ENCODE measurements around the gene SLAMF1.
A peak's percentile ranks its signal among the peaks of the same experiment; 100 is the strongest.
"Not testable (repeated sequence)": the region's sequence is repeated elsewhere in the genome, so short reads cannot be mapped to it uniquely, and the experiment has no call there.

Gene SLAMF1

DNA sequence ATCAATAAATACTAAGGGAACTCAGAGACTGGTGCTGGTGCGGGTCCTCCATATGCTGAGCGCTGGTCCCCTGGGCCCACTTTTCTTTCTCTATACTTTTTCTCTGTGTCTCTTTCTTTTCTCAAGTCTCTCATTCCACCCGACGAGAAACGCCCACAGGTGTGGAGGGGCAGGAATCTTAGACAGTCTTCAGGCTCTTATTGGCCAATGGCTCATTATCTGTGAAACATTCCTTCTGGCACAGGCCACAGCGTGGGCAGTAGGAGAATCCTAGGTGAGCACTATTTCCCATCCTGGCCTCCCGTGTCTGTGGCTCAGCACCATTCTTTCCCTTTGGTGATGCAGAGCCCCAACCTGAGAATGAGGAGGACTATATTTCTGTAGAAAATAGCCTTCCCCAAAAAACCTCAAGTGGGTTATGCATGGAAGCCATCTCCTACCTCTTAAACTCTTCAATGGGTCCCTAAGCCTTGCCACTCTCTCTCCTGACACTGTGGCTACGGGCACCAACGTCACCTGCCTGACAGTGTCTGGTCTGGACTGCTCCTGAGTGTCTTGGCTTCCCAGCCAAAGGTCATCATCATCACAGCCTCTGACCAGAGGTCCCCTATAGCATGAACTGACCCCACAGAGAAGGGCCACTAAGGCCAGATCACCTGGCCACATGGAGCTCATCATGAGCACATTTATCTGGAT is 6.2 kb upstream of the SLAMF1 start:
- H3K36me3 ChIP-seq (ENCODE audit: control insufficient read depth, insufficient read depth, low read length): no peaks in the 10 kb centered on the region
- H3K4me3 ChIP-seq (replicated peaks; ENCODE audit: low read depth, low read length): no peak overlapping the region
- no peak for DNase-seq (ENCODE audit: extremely low read depth, insufficient read length)
- TF ChIP-seq, protein P1, sequence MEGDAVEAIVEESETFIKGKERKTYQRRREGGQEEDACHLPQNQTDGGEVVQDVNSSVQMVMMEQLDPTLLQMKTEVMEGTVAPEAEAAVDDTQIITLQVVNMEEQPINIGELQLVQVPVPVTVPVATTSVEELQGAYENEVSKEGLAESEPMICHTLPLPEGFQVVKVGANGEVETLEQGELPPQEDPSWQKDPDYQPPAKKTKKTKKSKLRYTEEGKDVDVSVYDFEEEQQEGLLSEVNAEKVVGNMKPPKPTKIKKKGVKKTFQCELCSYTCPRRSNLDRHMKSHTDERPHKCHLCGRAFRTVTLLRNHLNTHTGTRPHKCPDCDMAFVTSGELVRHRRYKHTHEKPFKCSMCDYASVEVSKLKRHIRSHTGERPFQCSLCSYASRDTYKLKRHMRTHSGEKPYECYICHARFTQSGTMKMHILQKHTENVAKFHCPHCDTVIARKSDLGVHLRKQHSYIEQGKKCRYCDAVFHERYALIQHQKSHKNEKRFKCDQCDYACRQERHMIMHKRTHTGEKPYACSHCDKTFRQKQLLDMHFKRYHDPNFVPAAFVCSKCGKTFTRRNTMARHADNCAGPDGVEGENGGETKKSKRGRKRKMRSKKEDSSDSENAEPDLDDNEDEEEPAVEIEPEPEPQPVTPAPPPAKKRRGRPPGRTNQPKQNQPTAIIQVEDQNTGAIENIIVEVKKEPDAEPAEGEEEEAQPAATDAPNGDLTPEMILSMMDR (IDR thresholded peaks at IDR 0.05; ENCODE audit: insufficient read depth, low read length, poor library complexity, severe bottlenecking): no peak
- no peaks in the 10 kb centered on the region for H3K27me3 ChIP-seq (replicated peaks; ENCODE audit: control insufficient read depth, insufficient read depth, low read length)

DNA sequence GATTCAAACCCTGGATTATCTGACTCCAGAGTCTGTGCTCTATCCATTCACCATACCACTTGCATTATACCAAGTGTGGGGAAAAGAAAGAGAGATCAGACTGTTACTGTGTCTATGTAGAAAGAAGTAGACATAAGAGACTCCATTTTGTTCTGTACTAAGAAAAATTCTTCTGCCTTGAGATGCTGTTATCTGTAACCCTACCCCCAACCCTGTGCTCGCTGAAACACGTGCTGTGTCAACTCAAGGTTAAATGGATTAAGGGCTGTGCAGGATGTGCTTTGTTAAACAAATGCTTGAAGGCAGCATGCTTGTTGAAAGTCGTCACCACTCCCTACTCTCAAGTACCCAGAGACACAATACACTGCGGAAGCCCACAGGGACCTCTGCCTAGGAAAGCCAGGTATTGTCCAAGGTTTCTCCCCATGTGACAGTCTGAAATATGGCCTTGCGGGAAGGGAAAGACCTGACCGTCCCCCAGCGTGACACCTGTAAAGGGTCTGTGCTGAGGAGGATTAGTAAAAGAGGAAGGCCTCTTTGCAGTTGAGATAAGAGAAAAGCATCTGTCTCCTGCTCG is 5.3 kb upstream of the SLAMF1 start:
- H3K36me3 ChIP-seq (ENCODE audit: control insufficient read depth, insufficient read depth, low read length); H3K27me3 ChIP-seq (replicated peaks; ENCODE audit: control insufficient read depth, insufficient read depth, low read length); H3K4me3 ChIP-seq (replicated peaks; ENCODE audit: low read depth, low read length); DNase-seq (ENCODE audit: extremely low read depth, insufficient read length): not testable (repeated sequence)

DNA sequence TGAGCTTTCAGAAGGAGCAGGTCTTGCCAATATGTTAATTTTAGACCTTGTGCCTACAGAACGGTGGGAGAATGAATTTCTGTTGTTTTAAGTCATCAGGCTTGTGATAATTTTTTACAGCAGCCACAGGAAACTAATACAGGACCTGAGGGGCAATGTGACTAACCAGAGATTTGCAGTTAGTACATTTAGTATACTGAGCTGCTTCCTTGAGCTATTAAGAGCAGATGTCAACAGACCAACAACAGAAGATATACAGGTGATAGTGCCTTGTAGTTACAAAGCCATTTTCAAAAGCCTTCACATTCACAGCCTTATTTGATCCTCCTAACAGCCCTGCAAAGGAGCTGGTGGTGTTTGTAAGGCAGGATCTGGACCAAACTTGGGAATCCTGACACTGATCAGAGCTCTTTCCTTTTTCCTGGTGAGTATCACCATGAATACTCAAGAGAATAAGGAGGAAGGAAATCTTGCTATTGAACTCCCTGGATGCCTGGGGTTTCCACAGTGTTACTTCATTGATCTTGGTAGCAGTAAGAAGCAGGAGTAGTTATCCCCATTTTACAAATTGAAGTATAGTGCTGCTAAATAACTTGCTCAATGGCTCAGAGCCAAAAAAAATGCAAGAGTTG is 4.7 kb upstream of the SLAMF1 start:
- no peak for DNase-seq (ENCODE audit: extremely low read depth, insufficient read length)

DNA sequence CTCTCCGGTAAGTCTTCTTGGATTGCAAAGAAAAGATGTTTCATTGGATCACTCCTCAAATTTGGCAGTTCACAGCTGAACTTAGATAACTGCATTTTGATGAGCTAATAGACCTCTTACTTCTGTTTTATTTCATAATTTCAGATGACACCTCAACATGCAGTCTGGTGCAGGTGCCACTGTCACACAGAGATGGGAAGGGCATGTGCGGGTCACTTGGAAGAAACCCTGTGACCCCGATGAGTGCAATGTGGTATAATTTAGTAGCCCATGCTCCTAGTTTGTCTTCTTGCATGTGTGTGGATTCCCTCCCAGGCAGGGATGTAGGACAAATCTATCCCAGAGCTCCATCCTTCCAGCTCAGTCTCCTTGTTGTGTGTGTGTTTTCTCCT is 481 bp upstream of the SLAMF1 start:
- TF ChIP-seq, protein P1 (IDR thresholded peaks at IDR 0.05; ENCODE audit: insufficient read depth, low read length, poor library complexity, severe bottlenecking): no peak
- peak overlapping the region; percentile 82 for H3K4me3 ChIP-seq (replicated peaks; ENCODE audit: low read depth, low read length)
- DNase-seq (ENCODE audit: extremely low read depth, insufficient read length): no peak
- H3K36me3 ChIP-seq (ENCODE audit: control insufficient read depth, insufficient read depth, low read length): no peaks in the 10 kb centered on the region; the same call in 1 of the 2 replicates
- no peaks in the 10 kb centered on the region for H3K27me3 ChIP-seq (replicated peaks; ENCODE audit: control insufficient read depth, insufficient read depth, low read length)

More for the DNA sequence above, 4.7 kb upstream of the SLAMF1 start:
- H3K4me3 ChIP-seq (replicated peaks; ENCODE audit: low read depth, low read length): no peak overlapping the region
- H3K36me3 ChIP-seq (ENCODE audit: control insufficient read depth, insufficient read depth, low read length): no peaks in the 10 kb centered on the region
- H3K27me3 ChIP-seq (replicated peaks; ENCODE audit: control insufficient read depth, insufficient read depth, low read length): no peaks in the 10 kb centered on the region
- TF ChIP-seq, protein P1 (IDR thresholded peaks at IDR 0.05; ENCODE audit: insufficient read depth, low read length, poor library complexity, severe bottlenecking): no peak

DNA sequence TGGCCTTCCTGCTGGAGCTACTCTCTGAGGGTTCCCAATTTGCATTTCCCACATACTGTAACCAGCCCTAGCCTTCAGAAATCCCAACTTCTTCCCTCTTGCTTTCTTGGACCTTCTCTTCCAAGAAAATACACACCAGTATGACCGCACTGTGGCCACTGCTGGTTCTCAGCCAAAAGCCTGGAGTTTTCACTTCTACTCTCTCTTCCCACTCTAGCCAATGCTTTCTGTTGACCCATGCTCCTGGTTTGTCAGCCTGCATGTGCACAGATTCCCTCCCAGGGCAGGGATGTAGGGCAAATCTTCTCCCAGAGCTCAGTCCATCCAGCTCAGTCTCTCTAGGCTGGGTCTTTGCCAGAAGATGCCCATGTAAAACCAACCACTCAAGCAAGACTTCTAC is 664 bp downstream of the SLAMF1 start:
- no peak for DNase-seq (ENCODE audit: extremely low read depth, insufficient read length)
- peak overlapping the region; percentile 82 for H3K4me3 ChIP-seq (replicated peaks; ENCODE audit: low read depth, low read length)
- no peaks in the 10 kb centered on the region for H3K27me3 ChIP-seq (replicated peaks; ENCODE audit: control insufficient read depth, insufficient read depth, low read length)
- TF ChIP-seq, protein P1 (IDR thresholded peaks at IDR 0.05; ENCODE audit: insufficient read depth, low read length, poor library complexity, severe bottlenecking): no peak
- H3K36me3 ChIP-seq (ENCODE audit: control insufficient read depth, insufficient read depth, low read length): no peaks in the 10 kb centered on the region; the same call in 1 of the 2 replicates

DNA sequence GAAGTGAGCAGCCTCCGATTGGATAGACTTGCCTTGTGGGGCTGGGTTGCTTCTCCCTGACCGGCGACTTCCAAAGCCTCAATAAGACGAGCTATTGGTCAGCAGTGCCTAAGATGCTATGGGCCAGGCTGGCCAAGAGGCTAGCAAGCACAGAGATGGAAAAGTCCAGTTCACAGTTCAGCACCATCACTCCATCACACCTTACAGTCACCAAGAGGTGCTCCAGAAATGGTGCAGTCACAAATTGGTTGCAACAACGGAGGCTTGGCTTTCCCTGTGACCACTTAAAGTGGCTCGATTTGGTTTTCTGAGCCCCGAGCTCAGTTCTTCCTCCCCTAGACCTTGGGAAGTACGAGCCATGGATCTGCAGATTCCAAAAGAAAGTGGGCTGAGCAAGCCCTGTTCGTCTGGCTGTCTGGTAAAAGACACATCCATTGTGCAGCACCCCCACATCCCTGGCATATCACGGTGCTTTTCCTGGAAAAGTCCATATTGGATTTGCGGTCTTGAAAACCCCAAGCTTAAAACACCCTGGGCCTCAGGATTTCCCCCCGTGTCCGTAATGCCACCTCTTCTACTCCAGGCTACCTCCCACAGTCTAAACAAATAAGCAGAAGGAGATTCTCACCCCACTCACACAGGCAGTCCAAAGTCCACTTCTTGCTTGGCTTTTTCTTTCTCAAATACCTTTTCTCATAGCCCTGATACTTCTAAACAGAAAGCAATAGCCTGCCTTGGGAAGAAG is 1.3 kb downstream of the SLAMF1 start:
- TF ChIP-seq, protein P1 (IDR thresholded peaks at IDR 0.05; ENCODE audit: insufficient read depth, low read length, poor library complexity, severe bottlenecking): no peak
- no peak for DNase-seq (ENCODE audit: extremely low read depth, insufficient read length)
- no peaks in the 10 kb centered on the region for H3K27me3 ChIP-seq (replicated peaks; ENCODE audit: control insufficient read depth, insufficient read depth, low read length)
- peak overlapping the region; percentile 82 for H3K4me3 ChIP-seq (replicated peaks; ENCODE audit: low read depth, low read length)
- H3K36me3 ChIP-seq (ENCODE audit: control insufficient read depth, insufficient read depth, low read length): no peaks in the 10 kb centered on the region; the same call in none of the 2 replicates
